ENCODE results near the gene SFXN2. TPM values are rescaled to one million over a fixed set of nuclear protein-coding genes. Genes with fewer than 3 reads are reported as not detected.

The SFXN2 gene
- polyA plus RNA-seq, 1 experiment: 5.6 TPM

GRCh38 chr10:102669206-102670064 is 45.0 kb upstream of the SFXN2 start:
- DNase-seq (ENCODE audit: low read depth): no peak
- no peak overlapping the region for H3K4me3 ChIP-seq (ENCODE audit: low read depth, low read length)
- CTCF ChIA-PET: interaction anchor here (0.6 to 3.3 kb wide), 12 partner anchors 9 to 734 kb away, joined by 3 to 15 read pairs (median 3); partner anchors contain the start of gene SUFU
- peak; percentile 57 for TF ChIP-seq CTCF (IDR thresholded peaks at IDR 0.05; ENCODE audit: insufficient read depth, low read depth, low read length)
- no peaks in the 10 kb centered on the region; the same call in 1 of the 2 replicates for H3K36me3 ChIP-seq (ENCODE audit: control insufficient read depth, insufficient read depth, low read length)
- POLR2A ChIA-PET: no interaction called here
- no peaks in the 10 kb centered on the region for H3K27me3 ChIP-seq (ENCODE audit: control insufficient read depth, insufficient read depth, low read length)

GRCh38 chr10:102670065-102670670 is 44.3 kb upstream of the SFXN2 start:
- H3K36me3 ChIP-seq (ENCODE audit: control insufficient read depth, insufficient read depth, low read length): no peaks in the 10 kb centered on the region; the same call in 1 of the 2 replicates
- H3K27me3 ChIP-seq (ENCODE audit: control insufficient read depth, insufficient read depth, low read length): no peaks in the 10 kb centered on the region
- no peak overlapping the region for H3K4me3 ChIP-seq (ENCODE audit: low read depth, low read length)
- no peak for DNase-seq (ENCODE audit: low read depth)
- ChIA-PET POLR2A (no interaction called here), CTCF (interaction anchor here (0.6 to 3.3 kb wide), 11 partner anchors 8 to 441 kb away, joined by 3 to 15 read pairs (median 3); partner anchors contain the start of gene SUFU)
- TF ChIP-seq CTCF (IDR thresholded peaks at IDR 0.05; ENCODE audit: insufficient read depth, low read depth, low read length): no peak

GRCh38 chr10:102670871-102671434 is 43.5 kb upstream of the SFXN2 start:
- CTCF ChIA-PET: interaction anchor here (0.5 to 1.7 kb wide), 3 partner anchors 41 to 245 kb away, joined by 3 to 7 read pairs (median 3); partner anchors contain the start of gene SUFU

GRCh38 chr10:102673236-102673818 is 41.1 kb upstream of the SFXN2 start:
- ChIA-PET CTCF (interaction anchor here (0.8 to 8.2 kb wide), 4 partner anchors 27 to 54 kb away, joined by 3 to 72 read pairs (median 4); partner anchors contain the start of genes ARL3 and SFXN2), POLR2A (no interaction called here)
- no peak for TF ChIP-seq CTCF (IDR thresholded peaks at IDR 0.05; ENCODE audit: insufficient read depth, low read depth, low read length)
- no peaks in the 10 kb centered on the region; the same call in 1 of the 2 replicates for H3K36me3 ChIP-seq (ENCODE audit: control insufficient read depth, insufficient read depth, low read length)
- DNase-seq (ENCODE audit: low read depth): no peak
- no peaks in the 10 kb centered on the region for H3K27me3 ChIP-seq (ENCODE audit: control insufficient read depth, insufficient read depth, low read length)
- no peak overlapping the region for H3K4me3 ChIP-seq (ENCODE audit: low read depth, low read length)

More at GRCh38 chr10:102670871-102671434, 43.5 kb upstream of the SFXN2 start:
- H3K27me3 ChIP-seq (ENCODE audit: control insufficient read depth, insufficient read depth, low read length): no peaks in the 10 kb centered on the region
- no peak for TF ChIP-seq CTCF (IDR thresholded peaks at IDR 0.05; ENCODE audit: insufficient read depth, low read depth, low read length)
- H3K4me3 ChIP-seq (ENCODE audit: low read depth, low read length): no peak overlapping the region
- POLR2A ChIA-PET: no interaction called here
- no peaks in the 10 kb centered on the region; the same call in 1 of the 2 replicates for H3K36me3 ChIP-seq (ENCODE audit: control insufficient read depth, insufficient read depth, low read length)
- no peak for DNase-seq (ENCODE audit: low read depth)

Measured in BJ (cell line).